GM19455 (cell line): ENCODE data around the gene FAF1.
"Not testable (repeated sequence)": the region's sequence is repeated elsewhere in the genome, so short reads cannot be mapped to it uniquely, and the experiment has no call there.

Experiments used
- ATAC-seq: cut with Tn5 transposase; IDR thresholded peaks from one replicate; pipeline ENCODE4 v1.9.1; 2021; ENCODE audit not compliant: unreplicated experiment

The FAF1 gene

DNA sequence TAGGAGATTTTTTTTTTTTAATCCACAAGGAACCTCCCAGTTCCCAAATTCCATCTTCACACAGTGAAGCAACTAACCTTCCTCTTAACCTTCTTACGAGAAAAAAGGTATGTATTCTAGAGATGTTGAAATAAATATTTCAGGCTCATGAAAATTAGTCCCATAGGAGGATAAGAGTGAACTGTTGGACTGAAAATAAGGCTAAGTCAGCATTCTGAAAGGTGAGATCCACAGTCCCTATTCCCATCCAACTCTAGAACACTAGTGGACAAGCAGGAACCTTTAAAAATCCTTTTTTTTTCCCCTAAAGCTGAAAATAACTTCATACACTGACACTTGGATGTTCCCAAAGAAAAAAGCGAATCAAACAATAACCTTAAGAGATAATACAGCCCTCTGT lies 44.4 kb downstream of the FAF1 start:
- ATAC-seq: no peak

DNA sequence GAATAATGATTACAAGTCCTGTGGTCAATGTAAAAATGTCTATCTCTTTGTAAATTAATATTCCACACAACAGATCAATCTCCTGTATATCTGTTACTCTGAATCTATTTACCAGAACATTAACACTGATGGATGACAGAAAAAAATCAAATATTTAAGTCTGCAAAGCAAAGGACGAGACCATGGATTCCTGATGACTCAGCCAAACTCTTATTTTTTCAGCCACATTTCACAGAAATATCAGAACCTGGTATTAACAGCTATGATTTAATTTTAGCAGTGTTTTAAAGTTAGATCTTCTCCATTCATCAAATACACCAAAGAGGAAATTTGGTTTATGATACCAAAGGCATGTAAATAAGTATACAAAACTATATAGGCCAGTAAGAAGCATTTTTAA lies 46.1 kb downstream of the FAF1 start:
- ATAC-seq: no peak

DNA sequence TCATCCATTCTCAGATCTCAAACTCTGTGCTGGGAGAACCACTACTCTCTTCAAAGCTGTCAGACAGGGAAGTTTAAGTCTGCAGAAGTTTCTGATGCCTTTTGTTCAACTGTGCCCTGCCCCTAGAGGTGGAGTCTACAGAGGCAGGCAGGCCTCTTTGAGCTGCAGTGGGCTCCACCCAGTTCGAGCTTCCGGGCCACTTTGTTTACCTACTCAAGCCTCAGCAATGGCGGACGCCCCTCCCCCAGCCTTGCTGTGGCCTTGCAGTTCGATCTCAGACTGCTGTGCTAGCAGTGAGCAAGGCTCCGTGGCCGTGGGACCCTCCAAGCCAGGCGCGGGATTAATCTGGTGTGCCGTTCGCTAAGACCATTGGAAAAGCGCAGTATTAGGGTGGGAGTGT lies 49.7 kb downstream of the FAF1 start:
- not testable (repeated sequence) for ATAC-seq

DNA sequence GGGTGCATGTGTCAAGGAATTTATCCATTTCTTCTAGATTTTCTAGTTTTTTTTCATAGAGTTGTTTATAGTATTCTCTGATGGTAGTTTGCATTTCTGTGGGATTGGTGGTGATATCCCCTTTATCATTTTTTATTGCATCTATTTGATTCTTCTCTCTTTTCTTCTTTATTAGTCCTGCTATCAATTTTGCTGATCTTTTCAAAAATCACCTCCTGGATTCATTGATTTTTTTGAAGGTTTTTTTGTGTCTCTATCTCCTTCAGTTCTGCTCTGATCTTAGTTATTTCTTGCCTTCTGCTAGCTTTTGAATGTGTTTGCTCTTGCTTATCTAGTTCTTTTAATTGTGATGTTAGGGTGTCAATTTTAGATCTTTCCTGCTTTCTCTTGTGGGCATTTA lies 52.5 kb downstream of the FAF1 start:
- ATAC-seq: not testable (repeated sequence)

DNA sequence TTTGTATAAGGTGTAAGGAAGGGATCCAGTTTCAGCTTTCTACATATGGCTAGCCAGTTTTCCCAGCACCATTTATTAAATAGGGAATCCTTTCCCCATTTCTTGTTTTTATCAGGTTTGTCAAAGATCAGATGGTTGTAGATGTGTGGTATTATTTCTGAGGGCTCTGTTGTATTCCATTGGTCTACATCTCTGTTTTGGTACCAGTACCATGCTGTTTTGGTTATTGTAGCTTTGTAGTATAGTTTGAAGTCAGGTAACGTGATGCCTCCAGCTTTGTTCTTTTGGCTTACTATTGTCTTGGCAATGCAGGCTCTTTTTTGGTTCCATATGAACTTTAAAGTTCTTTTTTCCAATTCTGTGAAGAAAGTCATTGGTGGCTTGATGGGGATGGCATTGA lies 54.0 kb downstream of the FAF1 start:
- ATAC-seq: not testable (repeated sequence)

DNA sequence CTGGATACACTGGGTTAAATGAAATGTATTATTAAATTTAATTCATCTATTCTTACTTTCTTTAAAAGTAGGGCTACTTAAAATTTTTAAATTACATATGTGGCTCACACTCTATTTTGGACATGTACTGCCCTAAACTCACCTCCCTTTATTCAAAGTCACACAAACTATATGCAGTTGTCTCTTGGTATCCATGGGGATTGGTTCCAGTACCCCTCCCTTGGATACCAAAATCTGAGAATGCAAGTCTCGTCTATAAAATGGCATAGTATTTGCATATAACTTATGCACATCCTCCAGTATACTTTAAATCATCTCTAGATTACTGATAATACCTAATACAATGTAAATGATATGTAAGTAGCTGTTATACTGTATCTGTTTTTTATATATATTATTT lies 57.6 kb downstream of the FAF1 start:
- no peak for ATAC-seq

DNA sequence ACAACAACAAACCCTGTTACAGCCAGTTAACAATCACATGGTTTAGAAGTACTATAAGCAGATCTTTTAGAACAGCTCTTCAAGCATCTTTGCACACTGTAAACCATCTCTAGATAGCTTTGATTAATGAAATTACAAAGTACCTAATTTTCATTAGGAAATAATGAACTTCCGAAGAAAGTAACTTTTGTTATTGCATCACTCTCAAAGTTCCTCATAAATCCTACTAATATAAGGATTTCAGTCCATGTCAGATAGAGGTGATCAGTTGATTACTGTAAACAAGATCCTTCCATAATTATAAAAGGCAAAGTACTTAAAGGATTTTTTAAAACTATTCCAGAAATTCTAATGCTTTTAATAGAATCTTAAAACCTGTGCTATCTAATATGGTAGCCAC lies 58.2 kb downstream of the FAF1 start:
- ATAC-seq: no peak

DNA sequence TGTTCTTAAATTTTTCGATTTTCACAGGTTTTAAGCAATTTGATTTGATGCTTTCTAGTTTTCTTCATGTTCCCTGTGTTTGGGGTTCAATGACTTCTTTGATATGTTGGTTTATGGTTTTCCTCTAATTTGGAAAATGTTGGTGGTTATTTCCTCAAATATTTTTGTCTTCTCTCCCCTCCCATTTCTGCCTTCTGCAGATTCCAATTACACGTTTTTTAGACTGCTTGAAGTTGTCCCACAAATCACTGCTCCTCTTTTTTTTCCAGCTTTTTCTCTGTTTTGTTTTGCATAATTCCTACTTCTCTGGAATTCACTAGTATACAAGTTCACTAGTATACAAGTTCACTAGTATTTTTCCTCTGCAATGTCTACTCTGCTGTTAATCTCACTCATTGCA lies 61.3 kb downstream of the FAF1 start:
- ATAC-seq: no peak

DNA sequence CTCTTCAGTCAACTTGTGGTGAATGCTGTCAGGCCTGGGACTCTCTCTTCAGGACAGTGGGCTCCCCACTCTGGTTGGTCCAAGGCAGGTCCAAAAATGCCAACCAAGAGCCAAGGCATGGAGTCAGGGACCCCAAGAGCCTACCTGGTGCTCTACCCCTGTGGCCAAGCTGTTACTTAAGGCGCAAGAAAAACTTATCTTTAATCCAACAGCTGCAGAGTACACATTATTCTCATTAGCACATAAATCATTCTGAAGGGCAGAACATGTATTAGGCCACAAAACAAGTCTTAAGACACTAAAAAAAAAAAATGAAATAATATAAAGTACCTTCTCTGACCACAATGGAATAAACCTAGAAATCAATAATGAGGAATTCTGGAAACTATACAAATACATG lies 65.7 kb downstream of the FAF1 start:
- no peak for ATAC-seq

DNA sequence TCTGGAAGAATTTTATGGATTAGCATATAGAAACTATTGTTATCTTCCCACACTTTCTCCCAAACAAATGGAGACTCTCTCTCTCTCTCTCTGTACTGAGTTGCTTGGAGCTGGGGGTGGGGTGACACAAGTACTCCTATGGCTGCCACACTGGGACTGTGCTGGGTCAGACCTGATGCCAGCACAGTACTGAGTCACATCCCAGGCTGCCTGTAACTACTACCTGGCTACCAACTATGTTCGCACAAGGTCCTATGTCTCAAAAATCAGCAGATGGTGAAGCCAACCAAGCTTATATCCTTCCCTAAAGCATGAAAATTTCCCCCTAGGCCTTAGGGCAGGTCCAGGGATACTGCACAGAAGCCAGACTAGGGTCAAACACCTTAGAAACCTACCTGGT lies 66.6 kb downstream of the FAF1 start:
- no peak for ATAC-seq

DNA sequence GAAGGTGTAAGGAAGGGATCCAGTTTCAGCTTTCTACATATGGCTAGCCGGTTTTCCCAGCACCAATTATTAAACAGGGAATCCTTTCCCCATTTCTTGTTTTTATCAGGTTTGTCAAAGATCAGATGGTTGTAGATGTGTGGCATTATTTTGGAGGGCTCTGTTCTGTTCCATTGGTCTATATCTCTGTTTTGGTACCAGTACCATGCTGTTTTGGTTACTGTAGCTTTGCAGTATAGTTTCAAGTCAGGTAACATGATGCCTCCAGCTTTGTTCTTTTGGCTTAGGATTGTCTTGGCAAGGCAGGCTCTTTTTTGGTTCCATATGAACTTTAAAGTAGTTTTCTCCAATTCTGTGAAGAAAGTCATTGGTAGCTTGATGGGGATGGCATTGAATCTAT lies 72.5 kb downstream of the FAF1 start:
- not testable (repeated sequence) for ATAC-seq

DNA sequence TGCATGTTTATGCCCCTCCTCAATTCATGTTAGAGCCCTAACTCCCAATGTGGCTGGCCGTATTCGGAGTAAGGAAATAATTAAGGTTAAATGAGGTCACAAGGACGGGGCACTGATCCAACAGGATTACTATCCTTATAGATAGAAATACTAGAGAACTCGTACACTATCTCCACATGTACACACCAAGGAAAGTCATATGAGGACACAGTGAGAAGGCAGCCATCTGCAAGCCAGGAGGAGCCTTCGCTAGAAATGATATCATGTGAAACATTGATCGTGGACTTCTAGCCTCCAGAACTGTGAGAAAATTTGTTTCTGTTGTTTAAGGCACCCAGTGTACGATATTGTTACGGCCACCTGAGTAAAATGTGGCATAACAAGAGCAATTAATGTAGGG lies 79.7 kb downstream of the FAF1 start:
- no peak for ATAC-seq

DNA sequence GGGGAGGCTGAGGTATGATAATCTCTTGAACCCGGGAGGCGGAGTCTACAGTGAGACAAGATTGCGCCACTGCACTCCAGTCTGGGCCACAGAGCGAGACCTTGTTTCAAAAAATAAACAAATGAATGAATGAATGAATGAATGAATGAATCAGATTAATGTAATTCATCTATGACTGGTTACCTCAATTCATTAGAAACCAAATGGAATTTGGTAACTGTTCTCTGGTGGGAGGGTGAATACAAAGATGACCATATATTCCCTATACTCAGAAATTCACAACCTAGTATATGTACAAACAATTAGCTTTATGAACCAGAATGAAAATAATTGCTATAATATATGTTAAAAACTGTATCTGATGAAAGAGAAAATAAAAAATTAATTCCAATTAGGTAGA lies 80.9 kb downstream of the FAF1 start:
- no peak for ATAC-seq

DNA sequence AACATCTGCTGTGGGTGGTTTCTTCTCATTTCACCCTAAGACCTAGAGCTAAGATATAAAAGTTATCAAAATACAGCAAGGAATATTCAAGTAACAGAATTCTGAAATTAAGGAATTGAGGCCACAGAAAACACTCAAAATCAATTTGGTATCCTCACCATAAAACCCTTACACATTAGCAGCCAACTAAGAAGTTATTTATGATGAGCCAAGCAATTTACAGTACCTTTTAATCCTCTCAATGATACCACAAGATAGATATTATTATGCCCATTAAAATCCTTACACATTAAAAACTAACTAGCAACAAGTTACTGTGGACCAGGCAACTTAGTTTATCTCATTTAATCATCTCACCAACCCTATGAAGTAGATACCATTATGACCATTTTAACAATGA lies 81.6 kb downstream of the FAF1 start:
- no peak for ATAC-seq

DNA sequence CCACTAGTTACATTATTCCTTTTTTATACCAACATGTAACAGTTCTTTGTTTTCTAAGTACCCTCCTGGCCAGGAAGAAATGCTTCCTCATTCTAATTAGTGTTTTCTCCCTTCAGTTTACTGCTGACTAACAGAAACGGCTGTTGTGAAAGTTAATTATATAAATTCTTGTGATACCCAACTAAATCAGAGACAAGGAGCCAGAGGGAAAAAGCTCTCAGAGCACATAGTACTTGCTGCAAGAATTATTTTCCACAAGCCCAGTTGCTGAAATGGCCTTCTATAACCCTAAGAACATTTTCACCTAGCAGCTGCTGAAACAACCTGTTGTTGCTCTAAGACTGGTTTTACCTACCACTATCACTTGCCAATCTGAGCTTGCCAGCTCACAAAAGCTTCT lies 82.4 kb downstream of the FAF1 start:
- no peak for ATAC-seq

DNA sequence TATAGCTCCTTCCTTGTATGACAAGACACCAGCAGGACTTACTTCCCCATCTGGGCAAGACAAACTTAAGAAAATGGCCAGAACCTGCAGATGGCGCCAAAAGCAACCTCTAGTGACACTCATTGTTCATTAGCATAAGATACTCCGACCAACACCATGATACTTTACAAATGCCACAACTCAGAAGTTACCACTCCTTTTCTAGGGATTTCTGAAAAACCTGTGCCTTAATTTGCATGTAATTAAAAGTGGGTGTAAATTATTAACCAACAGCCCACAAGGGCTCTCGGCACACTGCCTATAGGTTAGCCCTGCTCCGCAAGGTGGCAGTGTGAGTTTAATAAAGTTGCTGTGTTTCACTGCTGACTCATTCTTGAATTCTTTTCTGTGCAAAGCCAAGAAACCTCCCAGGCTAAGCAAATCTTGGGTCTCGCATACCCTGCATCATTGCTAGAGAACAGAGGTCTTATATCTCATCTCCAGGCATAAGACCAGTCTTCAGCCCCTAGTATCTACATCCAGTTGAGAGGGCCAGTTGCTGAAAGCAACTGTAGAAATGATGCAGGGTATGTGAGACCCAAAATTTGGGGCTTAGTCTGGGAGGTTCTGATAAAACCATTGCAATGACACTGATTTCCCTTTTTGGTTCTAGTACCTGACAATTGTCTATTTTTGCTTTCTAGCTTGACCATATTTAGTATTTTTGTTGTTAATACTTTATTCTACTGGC lies 86.4 kb downstream of the FAF1 start:
- ATAC-seq: peak; percentile 96

DNA sequence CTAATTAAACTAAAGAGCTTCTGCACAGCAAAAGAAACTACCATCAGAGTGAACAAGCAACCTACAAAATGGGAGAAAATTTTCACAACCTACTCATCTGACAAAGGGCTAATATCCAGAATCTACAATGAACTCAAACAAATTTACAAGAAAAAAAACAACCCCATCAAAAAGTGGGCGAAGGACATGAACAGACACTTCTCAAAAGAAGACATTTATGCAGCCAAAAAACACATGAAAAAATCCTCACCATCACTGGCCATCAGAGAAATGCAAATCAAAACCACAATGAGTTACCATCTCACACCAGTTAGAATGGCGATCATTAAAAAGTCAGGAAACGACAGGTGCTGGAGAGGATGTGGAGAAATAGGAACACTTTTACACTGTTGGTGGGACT lies 95.2 kb downstream of the FAF1 start:
- not testable (repeated sequence) for ATAC-seq

DNA sequence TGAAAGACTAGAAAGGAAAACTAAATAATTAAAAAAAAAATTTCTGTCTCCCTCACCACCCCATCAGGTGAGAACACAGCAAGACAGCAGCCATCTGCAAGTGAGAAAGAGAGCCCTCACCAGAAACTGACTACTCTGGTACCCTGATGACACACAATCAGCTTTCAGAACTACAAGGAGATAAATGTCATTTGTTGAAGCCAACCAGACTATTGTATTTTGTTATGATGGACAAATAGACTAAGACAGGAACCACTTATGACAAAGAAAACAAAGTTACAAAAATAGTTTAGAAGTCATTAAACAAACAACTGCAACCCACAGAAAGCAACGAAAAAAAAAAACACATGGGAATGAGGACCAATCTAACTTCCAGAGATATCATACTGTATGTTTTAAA lies 98.3 kb downstream of the FAF1 start:
- no peak for ATAC-seq

DNA sequence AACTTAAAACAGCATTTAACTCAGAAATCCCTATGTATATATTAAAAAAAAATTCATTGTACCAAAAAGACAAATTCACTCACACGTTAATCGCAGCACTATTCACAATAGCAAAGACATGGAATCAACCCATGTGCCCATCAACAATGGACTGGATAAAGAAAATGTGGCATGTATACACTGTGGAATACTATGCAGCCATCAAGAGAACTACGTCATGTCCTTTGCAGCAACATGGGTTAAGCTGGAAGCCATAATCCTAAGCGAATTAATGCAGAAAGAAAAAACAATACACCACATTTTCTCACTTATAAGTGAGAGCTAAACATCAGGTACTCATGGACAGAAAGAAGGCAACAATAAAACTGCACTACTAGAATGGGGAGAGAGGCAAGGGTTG lies 99.4 kb downstream of the FAF1 start:
- no peak for ATAC-seq

DNA sequence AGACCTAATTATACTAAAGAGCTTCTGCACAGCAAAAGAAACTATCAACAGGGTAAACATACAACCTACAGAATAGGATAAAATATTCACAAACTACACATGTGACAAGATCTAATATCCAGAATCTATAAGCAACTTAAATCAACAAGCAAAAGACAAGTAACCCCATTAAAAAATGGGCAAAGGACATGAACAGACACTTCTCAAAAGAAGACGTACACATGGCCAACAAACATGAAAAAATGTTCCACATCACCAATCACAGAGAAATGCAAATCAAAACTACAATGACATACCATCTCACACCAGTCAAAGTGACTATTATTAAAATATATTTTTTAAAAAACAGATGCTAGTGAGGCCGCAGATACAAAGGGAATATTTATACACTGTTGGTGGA lies 99.8 kb downstream of the FAF1 start:
- no peak for ATAC-seq

DNA sequence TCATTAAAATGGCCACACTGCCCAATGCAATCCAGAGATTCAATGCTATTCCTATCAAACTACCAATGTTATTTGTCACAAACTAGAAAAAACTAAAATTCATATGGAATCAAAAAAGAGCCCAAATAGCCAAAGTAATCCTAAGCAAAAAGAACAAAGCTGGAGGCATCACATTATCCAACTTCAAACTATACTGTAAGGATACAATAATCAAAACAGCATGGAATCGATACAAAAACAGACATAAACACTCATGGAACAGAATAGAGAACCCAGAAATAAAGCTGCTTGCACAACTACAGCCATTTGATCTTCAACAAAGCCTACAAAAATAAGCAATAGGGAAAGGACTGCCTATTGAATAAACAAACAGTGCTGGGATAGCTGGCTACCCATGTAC lies 100.4 kb downstream of the FAF1 start:
- ATAC-seq: no peak

DNA sequence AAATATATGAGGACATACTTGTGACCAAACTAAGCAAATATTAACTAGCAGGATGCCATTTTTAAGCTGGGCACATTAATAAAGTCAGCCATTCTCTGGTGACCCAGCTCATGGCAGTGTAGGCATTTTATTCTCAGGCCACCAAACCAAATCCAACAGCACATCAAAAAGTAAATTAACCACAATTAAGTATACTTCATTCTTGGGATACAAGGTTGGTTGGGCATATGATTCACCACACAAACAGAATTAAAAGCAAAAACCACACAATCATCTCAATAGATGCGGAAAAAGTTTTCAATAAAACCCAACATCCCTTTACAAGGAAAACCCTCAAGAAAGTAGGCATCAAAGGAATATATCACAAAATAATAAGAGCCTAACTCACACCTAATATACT lies 101.3 kb downstream of the FAF1 start:
- ATAC-seq: no peak

DNA sequence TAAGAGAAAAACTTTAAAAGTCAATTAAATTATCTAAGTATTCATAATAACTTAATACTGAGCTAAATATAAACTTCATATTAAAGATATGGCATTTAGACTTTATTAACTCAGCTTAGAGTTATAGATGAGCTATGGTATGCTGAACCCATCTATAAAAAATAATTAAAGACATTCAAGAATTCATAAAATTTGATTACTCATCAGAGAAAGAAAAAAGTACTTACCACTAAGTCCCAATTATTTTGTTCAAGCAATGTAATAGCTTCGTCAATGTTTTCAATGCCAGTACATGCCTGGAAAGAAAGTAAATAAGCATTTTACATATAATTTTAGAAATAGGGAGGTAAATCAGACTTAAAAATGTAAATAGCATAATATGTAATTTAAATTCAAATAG lies 102.4 kb downstream of the FAF1 start:
- no peak for ATAC-seq

DNA sequence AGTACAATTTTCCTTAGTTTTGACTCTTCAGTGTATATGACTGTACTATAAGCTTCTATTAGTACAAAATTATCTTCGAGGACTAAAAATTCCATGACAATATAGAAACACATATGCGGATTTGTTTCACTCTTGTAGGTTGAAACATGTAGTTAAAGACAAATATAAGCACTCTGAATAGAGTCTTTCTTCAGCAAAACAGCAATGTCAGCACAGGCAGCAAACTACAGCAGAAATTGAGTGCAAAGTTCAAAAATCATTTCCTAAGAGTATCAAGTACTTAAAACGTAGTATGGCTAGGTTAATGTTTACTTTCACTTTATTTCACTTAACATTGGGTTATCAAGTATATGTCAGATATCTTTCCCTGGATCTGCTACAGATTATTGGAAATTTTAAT lies 106.7 kb downstream of the FAF1 start:
- no peak for ATAC-seq
